ENCODE results near the gene XKRX. TPM values are rescaled to one million over a fixed set of nuclear protein-coding genes. Genes with fewer than 3 reads are reported as not detected.

The XKRX gene
- total RNA-seq, 1 experiment from 2014 or later = not detected

- BruUV-seq (replicated peaks) = no TSS peak
- POLR2A ChIA-PET (ENCODE audit: low non-redundant PET) = no interaction called here
- no peak overlapping the region for H3K27ac ChIP-seq (ENCODE audit: low read depth, low read length, poor library complexity, severe bottlenecking)
Measured at GRCh38 chrX:100935767-100936166, 7.0 kb upstream of the XKRX start.

GRCh38 chrX:100931925-100932285, 3.2 kb upstream of the XKRX start:
- Histone ChIP-seq H3K9me3 (ENCODE audit: low read depth, low read length, poor library complexity, severe bottlenecking) (no peaks in the 10 kb centered on the region), H3K36me3 (ENCODE audit: insufficient read depth, low read length, poor library complexity, severe bottlenecking) (no peaks in the 10 kb centered on the region), H3K27ac (ENCODE audit: low read depth, low read length, poor library complexity, severe bottlenecking) (no peak overlapping the region), H3K4me1 (ENCODE audit: insufficient read depth, low read length, poor library complexity, severe bottlenecking) (no peaks in the 10 kb centered on the region), H3K4me3 (ENCODE audit: low read depth, low read length, poor library complexity, severe bottlenecking) (no peak overlapping the region), H3K27me3 (replicated peaks; ENCODE audit: insufficient read depth, low read depth, low read length, poor library complexity) (no peaks in the 10 kb centered on the region)
- BruUV-seq (replicated peaks) = no TSS peak
- ChIA-PET POLR2A (ENCODE audit: low non-redundant PET) (no interaction called here), CTCF (no interaction called here)
- intact Hi-C loops (cut with micrococcal nuclease; ENCODE audit: unreplicated experiment) = no loop called here
- DNase-seq (ENCODE audit: low spot score) = no peak
- TF ChIP-seq EZH2 (IDR thresholded peaks at IDR 0.05; ENCODE audit: borderline replicate concordance, low read depth, low read length, poor library complexity, severe bottlenecking) (no peak), CTCF (conservative IDR thresholded peaks at IDR 0.05; ENCODE audit: low read depth, low read length) (no peak)

More at GRCh38 chrX:100935767-100936166, 7.0 kb upstream of the XKRX start:
- Histone ChIP-seq H3K4me1 (ENCODE audit: insufficient read depth, low read length, poor library complexity, severe bottlenecking) (no peaks in the 10 kb centered on the region), H3K9me3 (ENCODE audit: low read depth, low read length, poor library complexity, severe bottlenecking) (no peaks in the 10 kb centered on the region), H3K27me3 (replicated peaks; ENCODE audit: insufficient read depth, low read depth, low read length, poor library complexity) (no peaks in the 10 kb centered on the region), H3K36me3 (ENCODE audit: insufficient read depth, low read length, poor library complexity, severe bottlenecking) (no peaks in the 10 kb centered on the region), H3K4me3 (ENCODE audit: low read depth, low read length, poor library complexity, severe bottlenecking) (no peak overlapping the region)
- CTCF ChIA-PET = no interaction called here
- intact Hi-C loops (cut with micrococcal nuclease; ENCODE audit: unreplicated experiment) = no loop called here
- TF ChIP-seq EZH2 (IDR thresholded peaks at IDR 0.05; ENCODE audit: borderline replicate concordance, low read depth, low read length, poor library complexity, severe bottlenecking) (no peak), CTCF (conservative IDR thresholded peaks at IDR 0.05; ENCODE audit: low read depth, low read length) (no peak)
- no peak for DNase-seq (ENCODE audit: low spot score)

- Histone ChIP-seq H3K9me3 (ENCODE audit: low read depth, low read length, poor library complexity, severe bottlenecking) (no peaks in the 10 kb centered on the region), H3K4me1 (ENCODE audit: insufficient read depth, low read length, poor library complexity, severe bottlenecking) (no peaks in the 10 kb centered on the region), H3K27me3 (replicated peaks; ENCODE audit: insufficient read depth, low read depth, low read length, poor library complexity) (no peaks in the 10 kb centered on the region), H3K4me3 (ENCODE audit: low read depth, low read length, poor library complexity, severe bottlenecking) (no peak overlapping the region), H3K27ac (ENCODE audit: low read depth, low read length, poor library complexity, severe bottlenecking) (no peak overlapping the region), H3K36me3 (ENCODE audit: insufficient read depth, low read length, poor library complexity, severe bottlenecking) (no peaks in the 10 kb centered on the region)
- POLR2A ChIA-PET (ENCODE audit: low non-redundant PET) = no interaction called here
- CTCF ChIA-PET = no interaction called here
- no TSS peak for BruUV-seq (replicated peaks)
- TF ChIP-seq EZH2 (IDR thresholded peaks at IDR 0.05; ENCODE audit: borderline replicate concordance, low read depth, low read length, poor library complexity, severe bottlenecking) = no peak
- TF ChIP-seq CTCF (conservative IDR thresholded peaks at IDR 0.05; ENCODE audit: low read depth, low read length) = no peak
- intact Hi-C loops (cut with micrococcal nuclease; ENCODE audit: unreplicated experiment) = no loop called here
- no peak for DNase-seq (ENCODE audit: low spot score)
Measured at GRCh38 chrX:100931218-100931924, 2.7 kb upstream of the XKRX start.
